Stimulated activated memory B cell treated with anti-CD40 and anti-IgM and Interleukin-4, amounts not matched to agents 10 μg/mL and 1 μg/mL and 100 μg/mL, for 72 hours (primary cell): ENCODE data around the gene LMNA.
"Not testable (repeated sequence)": the region's sequence is repeated elsewhere in the genome, so short reads cannot be mapped to it uniquely, and the experiment has no call there.

Experiments
- ATAC-seq: fragments of 150-1000 bp; cut with Tn5 transposase; 2 replicates; pipeline ENCODE4 v1.10.0; 2021
- H3K27ac Mint-ChIP-seq: one replicate; pipeline ENCODE4 v1.8.0; 2022; ENCODE audit warnings: mild to moderate bottlenecking, mixed read lengths
- H3K27me3 Mint-ChIP-seq: one replicate; pipeline ENCODE4 v1.8.0; 2022; ENCODE audit warnings: mixed read lengths
- H3K36me3 Mint-ChIP-seq: one replicate; pipeline ENCODE4 v1.8.0; 2022; ENCODE audit warnings: mixed read lengths
- H3K4me1 Mint-ChIP-seq: one replicate; pipeline ENCODE4 v1.8.0; 2022; ENCODE audit warnings: mixed read lengths
- H3K4me3 Mint-ChIP-seq: one replicate; pipeline ENCODE4 v1.8.0; 2022; ENCODE audit warnings: mild to moderate bottlenecking, moderate library complexity, mixed read lengths
- H3K9me3 Mint-ChIP-seq: one replicate; pipeline ENCODE4 v1.8.0; 2022; ENCODE audit warnings: mixed read lengths

LMNA gene

DNA sequence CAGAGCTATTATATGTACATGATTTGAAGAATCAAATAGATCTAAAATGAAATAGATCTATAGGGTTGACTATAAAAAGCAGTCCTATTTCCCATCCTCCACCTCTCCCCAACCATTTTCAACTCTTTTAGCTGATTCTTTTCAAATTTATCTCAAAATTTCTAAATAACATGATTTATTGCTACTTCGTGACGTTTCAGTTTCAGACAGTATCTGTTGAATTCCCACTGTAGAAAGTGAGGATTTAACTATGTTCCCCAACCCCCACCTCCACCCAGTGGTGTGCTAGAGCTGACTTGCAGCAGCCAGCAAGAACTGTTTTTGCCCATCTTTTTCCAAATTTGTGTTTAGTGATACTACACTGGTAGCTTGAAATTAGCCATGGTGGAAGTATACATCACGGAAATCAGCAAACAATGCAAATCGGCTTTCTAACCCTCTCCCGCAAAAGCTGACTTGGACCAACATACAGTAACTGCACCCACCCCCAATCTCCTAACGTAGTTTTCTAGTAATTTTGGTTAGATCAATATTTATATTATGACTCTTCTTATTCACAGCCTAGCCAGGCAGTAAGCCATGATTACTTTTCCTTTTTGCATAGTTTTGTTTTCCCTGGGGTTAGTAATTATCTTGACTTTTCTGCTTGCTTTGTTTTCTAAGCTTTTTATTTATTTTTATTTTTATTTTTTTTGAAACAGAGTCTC, 49.8 kb downstream of the LMNA start:
- Mint-ChIP-seq H3K27ac (no peak overlapping the region), H3K27me3 (peaks cover 49% of the 10 kb centered on the region), H3K36me3 (peaks cover 60% of the 10 kb centered on the region), H3K4me3 (no peak overlapping the region), H3K4me1 (peaks cover 49% of the 10 kb centered on the region), H3K9me3 (no peaks in the 10 kb centered on the region)
- no peak for ATAC-seq

DNA sequence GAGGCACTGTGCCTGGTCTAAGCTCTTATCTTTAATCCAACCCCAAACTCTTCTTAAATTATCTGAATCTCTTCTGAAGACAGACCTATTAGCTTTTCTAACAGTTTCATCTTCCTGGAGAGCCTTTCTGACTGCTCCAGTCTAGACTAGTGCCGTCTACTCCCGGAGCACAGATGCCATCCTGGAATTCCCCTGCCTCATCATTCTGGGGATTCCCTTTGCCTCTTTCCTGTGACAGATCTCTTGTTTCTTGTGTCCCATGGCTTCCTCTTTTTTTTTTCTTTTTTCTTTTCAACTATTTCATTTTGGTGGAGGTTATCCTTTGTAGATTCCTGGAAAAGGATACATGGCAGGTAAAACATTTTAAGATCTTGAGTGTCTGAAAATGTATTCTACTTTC, 50.6 kb downstream of the LMNA start:
- peak; percentile 57 for ATAC-seq
- Mint-ChIP-seq H3K27me3 (peaks cover 44% of the 10 kb centered on the region), H3K27ac (peak overlapping the region; percentile 77), H3K9me3 (no peaks in the 10 kb centered on the region), H3K4me3 (no peak overlapping the region), H3K36me3 (peaks cover 53% of the 10 kb centered on the region), H3K4me1 (peaks cover 41% of the 10 kb centered on the region)

DNA sequence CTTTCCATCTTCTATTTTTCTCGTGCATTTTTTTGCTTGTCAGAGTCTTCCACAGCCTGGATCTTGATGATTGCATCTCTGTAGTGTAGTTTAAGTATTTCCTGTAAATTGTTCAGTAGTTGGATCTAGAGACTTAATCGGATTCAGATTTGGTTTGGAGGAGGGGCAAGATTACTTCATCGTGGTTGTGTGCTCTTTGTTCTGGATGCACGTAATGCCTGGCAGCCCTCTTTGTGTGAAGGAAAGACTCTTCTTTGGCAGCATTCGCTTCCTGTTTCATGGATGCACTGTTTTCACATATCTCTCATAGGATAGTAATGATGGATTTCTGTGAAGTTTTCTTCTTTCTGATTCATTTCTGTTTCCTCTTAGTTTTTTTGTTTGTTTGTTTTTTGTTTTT, 53.0 kb downstream of the LMNA start:
- no peak overlapping the region for H3K27ac Mint-ChIP-seq
- H3K4me3 Mint-ChIP-seq: no peak overlapping the region
- no peak for ATAC-seq
- peaks cover 45% of the 10 kb centered on the region for H3K36me3 Mint-ChIP-seq
- peaks cover 26% of the 10 kb centered on the region for H3K4me1 Mint-ChIP-seq
- H3K9me3 Mint-ChIP-seq: no peaks in the 10 kb centered on the region
- peaks cover 29% of the 10 kb centered on the region for H3K27me3 Mint-ChIP-seq

DNA sequence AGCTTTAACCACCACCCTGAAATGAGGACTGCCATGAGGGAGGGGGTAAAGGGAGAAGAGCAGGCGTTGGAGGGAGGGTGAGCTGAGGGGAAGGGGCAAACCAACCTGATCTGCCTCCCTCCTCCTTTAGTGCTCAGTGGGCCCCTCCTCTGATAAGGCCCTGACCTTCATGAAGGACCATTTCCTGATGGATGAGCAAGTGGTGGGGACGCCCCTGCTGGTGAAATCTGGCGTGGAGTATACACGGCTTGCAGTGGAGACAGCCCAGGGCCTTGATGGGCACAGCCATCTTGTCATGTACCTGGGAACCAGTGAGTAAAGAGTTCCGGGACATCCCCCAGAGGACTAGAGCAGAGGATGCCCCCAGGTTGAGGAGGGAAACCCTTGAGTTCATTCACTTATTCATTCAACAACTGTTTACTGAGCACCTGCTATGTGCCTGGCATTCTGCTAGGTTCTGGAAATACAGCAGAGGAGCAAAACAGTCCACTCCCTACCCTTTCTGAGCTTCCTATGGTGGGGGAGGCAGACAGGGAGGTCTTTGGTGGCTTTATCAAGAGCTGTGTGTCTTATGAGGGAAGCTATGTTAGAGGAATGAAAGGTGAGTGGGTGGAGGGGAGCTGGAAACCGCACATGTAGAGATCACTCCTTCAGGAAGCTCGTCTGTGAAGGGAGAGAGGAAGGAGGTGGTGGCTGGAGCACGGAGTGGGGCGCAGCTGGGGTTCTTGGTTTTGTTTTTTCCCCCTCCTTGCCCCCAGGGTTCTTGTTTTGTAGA, 58.4 kb downstream of the LMNA start:
- peaks cover 7% of the 10 kb centered on the region for H3K4me1 Mint-ChIP-seq
- H3K4me3 Mint-ChIP-seq: no peak overlapping the region
- H3K27me3 Mint-ChIP-seq: peaks cover 47% of the 10 kb centered on the region
- H3K9me3 Mint-ChIP-seq: no peaks in the 10 kb centered on the region
- no peak overlapping the region for H3K27ac Mint-ChIP-seq
- no peak for ATAC-seq
- H3K36me3 Mint-ChIP-seq: peaks cover 46% of the 10 kb centered on the region

DNA sequence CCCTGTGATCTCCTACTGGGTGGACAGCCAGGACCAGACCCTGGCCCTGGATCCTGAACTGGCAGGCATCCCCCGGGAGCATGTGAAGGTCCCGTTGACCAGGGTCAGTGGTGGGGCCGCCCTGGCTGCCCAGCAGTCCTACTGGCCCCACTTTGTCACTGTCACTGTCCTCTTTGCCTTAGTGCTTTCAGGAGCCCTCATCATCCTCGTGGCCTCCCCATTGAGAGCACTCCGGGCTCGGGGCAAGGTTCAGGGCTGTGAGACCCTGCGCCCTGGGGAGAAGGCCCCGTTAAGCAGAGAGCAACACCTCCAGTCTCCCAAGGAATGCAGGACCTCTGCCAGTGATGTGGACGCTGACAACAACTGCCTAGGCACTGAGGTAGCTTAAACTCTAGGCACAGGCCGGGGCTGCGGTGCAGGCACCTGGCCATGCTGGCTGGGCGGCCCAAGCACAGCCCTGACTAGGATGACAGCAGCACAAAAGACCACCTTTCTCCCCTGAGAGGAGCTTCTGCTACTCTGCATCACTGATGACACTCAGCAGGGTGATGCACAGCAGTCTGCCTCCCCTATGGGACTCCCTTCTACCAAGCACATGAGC, 62.2 kb downstream of the LMNA start:
- Mint-ChIP-seq H3K4me1 (peaks cover 9% of the 10 kb centered on the region), H3K27me3 (peaks cover 30% of the 10 kb centered on the region), H3K27ac (no peak overlapping the region), H3K36me3 (peaks cover 41% of the 10 kb centered on the region), H3K9me3 (no peaks in the 10 kb centered on the region), H3K4me3 (no peak overlapping the region)
- ATAC-seq: no peak

DNA sequence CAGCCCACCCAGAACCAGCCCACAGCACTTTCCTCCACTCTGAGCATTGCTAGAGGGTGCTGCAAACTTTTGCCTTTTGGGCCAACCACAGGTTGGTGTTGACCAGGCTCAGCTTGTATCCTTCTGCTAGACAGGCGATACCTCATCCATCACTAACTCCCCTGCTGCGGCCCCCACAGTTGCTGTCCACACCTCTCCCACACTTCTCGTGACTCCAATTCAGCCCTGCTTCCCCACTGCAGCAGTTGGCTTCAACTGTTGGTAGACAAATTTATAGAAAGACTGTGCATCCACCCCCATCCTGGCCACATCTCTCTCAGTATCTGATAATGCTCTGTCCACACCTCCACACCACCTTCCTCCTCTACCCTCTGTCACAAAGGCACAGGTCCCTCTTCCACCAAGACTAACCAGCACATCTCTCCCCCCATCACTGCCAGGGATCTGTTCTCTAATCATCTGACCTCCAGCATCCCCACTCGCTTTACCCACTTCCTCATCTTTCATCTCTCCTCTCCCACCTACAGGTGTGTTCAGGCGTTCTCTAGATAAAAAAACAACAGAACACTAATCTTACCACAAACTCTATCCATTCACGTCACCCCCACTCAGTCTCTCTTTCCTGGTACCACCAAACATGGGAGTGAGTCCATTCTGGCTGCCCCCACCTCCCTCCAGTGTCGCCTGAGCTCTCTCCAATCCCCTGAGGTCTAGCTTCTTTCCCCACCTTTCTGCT, 63.6 kb downstream of the LMNA start:
- Mint-ChIP-seq H3K27me3 (peaks cover 21% of the 10 kb centered on the region), H3K36me3 (peaks cover 39% of the 10 kb centered on the region), H3K27ac (peak overlapping the region; percentile 0), H3K4me1 (peaks cover 9% of the 10 kb centered on the region), H3K9me3 (no peaks in the 10 kb centered on the region), H3K4me3 (no peak overlapping the region)
- peak; percentile 69 for ATAC-seq

DNA sequence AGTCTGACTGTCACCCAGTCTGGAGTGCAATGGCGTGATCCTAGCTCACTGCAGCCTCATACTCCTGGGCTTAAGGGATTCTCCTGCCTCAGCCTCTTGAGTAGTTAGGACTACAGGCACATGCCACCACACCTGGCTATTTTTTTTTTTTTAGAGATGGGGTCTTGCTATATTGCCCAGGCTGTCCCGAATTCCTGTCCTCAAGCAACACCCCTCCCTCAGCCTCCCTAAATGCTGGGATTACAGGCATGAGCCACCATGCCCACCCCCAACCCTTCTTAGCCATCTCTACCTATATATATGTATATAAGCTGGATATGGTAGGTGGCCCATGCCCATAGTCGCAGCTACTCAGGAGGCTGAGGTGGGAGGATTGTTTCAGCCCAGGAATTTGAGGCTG, 66.0 kb downstream of the LMNA start:
- no peaks in the 10 kb centered on the region for H3K9me3 Mint-ChIP-seq
- ATAC-seq: no peak
- peaks cover 20% of the 10 kb centered on the region for H3K36me3 Mint-ChIP-seq
- no peak overlapping the region for H3K27ac Mint-ChIP-seq
- H3K4me3 Mint-ChIP-seq: no peak overlapping the region
- peaks cover 17% of the 10 kb centered on the region for H3K27me3 Mint-ChIP-seq
- H3K4me1 Mint-ChIP-seq: peaks cover 9% of the 10 kb centered on the region

DNA sequence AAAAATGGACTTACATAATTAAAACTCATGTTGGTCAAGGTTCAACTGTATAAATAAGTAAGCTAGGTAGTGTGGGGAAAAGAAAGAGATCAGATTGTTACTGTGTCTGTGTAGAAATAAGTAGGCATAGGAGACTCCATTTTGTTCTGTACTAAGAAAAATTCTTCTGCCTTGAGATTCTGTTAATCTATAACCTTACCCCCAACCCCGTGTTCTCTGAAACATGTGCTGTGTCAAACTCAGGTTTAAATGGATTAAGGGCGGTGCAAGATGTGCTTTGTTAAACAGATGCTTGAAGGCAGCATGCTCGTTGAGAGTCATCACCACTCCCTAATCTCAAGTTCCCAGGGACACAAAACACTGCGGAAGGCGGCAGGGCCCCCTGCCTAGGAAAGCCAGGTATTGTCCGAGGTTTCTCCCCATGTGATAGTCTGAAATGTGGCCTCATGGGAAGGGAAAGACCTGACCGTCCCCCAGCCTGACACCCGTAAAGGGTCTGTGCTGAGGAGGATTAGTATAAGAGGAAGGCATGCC, 66.9 kb downstream of the LMNA start:
- not testable (repeated sequence) for ATAC-seq, H3K4me3 Mint-ChIP-seq, H3K4me1 Mint-ChIP-seq, H3K9me3 Mint-ChIP-seq, H3K27ac Mint-ChIP-seq
- Mint-ChIP-seq H3K27me3 (peaks cover 17% of the 10 kb centered on the region), H3K36me3 (peaks cover 14% of the 10 kb centered on the region)

DNA sequence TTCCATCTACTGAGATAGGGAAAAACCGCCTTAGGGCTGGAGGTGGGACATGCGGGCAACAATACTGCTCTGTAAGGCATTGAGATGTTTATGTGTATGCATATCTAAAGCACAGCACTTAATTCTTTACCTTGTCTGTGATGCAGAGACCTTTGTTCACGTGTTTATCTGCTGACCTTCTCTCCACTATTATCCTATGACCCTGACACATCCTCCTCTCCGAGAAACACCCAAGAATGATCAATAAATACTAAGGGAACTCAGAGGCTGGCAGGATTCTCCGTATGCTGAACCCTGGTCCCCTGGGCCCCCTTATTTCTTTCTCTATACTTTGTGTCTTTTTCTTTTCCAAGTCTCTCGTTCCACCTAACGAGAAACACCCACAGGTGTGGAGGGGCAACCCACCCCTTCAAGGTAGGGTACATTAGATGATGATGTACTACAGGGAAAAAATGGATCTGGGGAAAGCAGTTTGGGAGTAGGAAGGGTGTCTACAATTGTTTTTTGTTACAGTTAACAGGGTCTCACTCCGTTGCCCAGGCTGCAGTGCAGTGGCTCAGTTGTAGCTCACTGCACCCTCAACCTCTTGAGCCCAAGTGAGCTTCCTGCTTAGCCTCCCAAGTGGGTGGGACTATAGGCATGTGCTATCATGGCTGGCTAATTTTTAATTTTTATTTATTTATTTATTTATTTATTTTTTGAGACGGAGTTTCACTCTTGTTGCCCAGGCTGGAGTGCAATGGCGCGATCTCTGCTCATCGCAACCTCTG, 67.7 kb downstream of the LMNA start:
- H3K4me1 Mint-ChIP-seq, H3K4me3 Mint-ChIP-seq, H3K9me3 Mint-ChIP-seq, H3K27ac Mint-ChIP-seq, ATAC-seq: not testable (repeated sequence)
- Mint-ChIP-seq H3K27me3 (peaks cover 17% of the 10 kb centered on the region), H3K36me3 (peaks cover 11% of the 10 kb centered on the region)

DNA sequence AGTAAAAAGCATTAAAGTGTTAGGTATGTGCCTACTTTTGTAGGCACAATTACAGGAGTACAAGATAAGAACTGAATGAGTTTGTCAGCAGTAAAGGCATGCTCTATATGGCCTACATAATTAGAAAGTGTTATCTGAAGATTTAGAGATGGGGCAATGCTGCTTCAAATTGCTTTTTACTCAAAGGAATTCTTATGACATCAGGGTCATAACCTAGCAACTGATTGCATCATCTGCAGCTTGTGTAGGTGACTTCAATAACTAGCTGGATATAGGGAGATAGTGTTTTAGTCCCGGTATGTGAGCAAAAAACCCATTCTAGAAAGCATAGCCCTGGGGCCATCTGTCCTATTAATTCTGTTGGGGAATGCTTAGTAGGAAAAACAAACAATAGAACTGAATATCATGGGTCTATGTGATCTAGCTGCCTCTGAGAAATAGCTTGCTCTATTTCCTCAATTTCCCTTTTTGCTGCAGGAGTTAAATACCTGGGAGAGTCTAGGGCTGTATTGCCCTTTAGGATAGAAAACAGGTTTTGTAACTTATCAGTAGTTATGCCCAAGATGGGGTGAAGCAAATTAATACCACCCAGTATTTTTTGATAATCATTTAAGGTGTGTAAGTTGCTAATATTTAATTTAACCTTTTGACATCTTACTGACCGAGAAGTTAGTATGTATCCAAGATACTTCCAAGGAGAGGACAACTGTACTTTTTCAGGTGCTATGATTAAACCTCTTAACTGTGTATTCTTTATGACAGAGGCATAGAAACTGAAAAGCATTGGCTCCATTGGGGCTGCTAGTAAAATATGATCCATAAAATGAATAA, 72.1 kb downstream of the LMNA start:
- not testable (repeated sequence) for ATAC-seq, H3K36me3 Mint-ChIP-seq, H3K4me3 Mint-ChIP-seq, H3K4me1 Mint-ChIP-seq, H3K27ac Mint-ChIP-seq, H3K9me3 Mint-ChIP-seq
- peaks cover 17% of the 10 kb centered on the region for H3K27me3 Mint-ChIP-seq
